ENCODE data around the gene BIN1. TPM values are rescaled to one million over a fixed set of nuclear protein-coding genes. Genes with fewer than 3 reads are reported as not detected.

BIN1 gene
- polyA plus RNA-seq, 1 donor (not counting 4 experiments of a cell fraction or from before 2014, with no cell fraction given), result 5.4 TPM

GRCh38 chr2:127146071-127146725 is 39.2 kb upstream of the BIN1 start:
- FAIRE-seq (no peak), DNase-seq (ENCODE audit: low read depth, low spot score) (no peak)
- no peak overlapping the region for H2AFZ ChIP-seq (ENCODE audit: control insufficient read depth, low read length)
- H3K4me3 ChIP-seq (ENCODE audit: control insufficient read depth in 2 of 3, extremely low read depth in 1 of 3, insufficient read depth in 2 of 3, low read depth in 1 of 3, low read length in 3 of 3), result no peak overlapping the region
- H3K9me1 ChIP-seq (ENCODE audit: control insufficient read depth, extremely low read depth, insufficient read depth, low read length), result no peaks in the 10 kb centered on the region
- H3K4me1 ChIP-seq (ENCODE audit: control insufficient read depth, extremely low read depth, insufficient read depth, low read length), result peaks cover 32% of the 10 kb centered on the region
- H3K36me3 ChIP-seq (ENCODE audit: control insufficient read depth in 2 of 2, extremely low read depth in 1 of 2, insufficient read depth in 2 of 2, low read length in 2 of 2), result no peaks in the 10 kb centered on the region
- H3K4me2 ChIP-seq (ENCODE audit: control insufficient read depth, extremely low read depth, insufficient read depth, low read depth, low read length), result no peak overlapping the region
- H3K27me3 ChIP-seq (ENCODE audit: control insufficient read depth, extremely low read depth, insufficient read depth, low read length), result no peaks in the 10 kb centered on the region
- no peak overlapping the region for H3K27ac ChIP-seq (ENCODE audit: control insufficient read depth, insufficient read depth, low read length)
- H3K9me3 ChIP-seq (ENCODE audit: control insufficient read depth, low read depth, low read length), result no peaks in the 10 kb centered on the region
- dilution Hi-C loops (cut with MboI; ENCODE audit: extremely low pct_ligation_motif_present, low sequenced_read_pairs), result no loop called here
- no peaks in the 10 kb centered on the region for H4K20me1 ChIP-seq (ENCODE audit: control insufficient read depth, extremely low read depth, insufficient read depth, low read length)
- no peak for TF ChIP-seq EZH2 (IDR thresholded peaks at IDR 0.05; ENCODE audit: low read length)
- TF ChIP-seq CTCF (optimal IDR thresholded peaks at IDR 0.05 in 1 of 3, IDR thresholded peaks at IDR 0.05 in 1 of 3, conservative IDR thresholded peaks at IDR 0.05 in 1 of 3; ENCODE audit: extremely low read depth in 1 of 3, insufficient read depth in 2 of 3, low read length in 3 of 3), result no peak
- H3K9ac ChIP-seq (ENCODE audit: control insufficient read depth, extremely low read depth, insufficient read depth, low read length), result no peak overlapping the region
- no peaks in the 10 kb centered on the region for H3K79me2 ChIP-seq (ENCODE audit: control insufficient read depth, insufficient read depth, low read length)

GRCh38 chr2:127145280-127145895 is 38.4 kb upstream of the BIN1 start:
- H3K79me2 ChIP-seq (ENCODE audit: control insufficient read depth, insufficient read depth, low read length), result no peaks in the 10 kb centered on the region
- no peak for DNase-seq (ENCODE audit: low read depth, low spot score)
- H3K9me3 ChIP-seq (ENCODE audit: control insufficient read depth, low read depth, low read length), result no peaks in the 10 kb centered on the region
- no peaks in the 10 kb centered on the region for H3K27me3 ChIP-seq (ENCODE audit: control insufficient read depth, extremely low read depth, insufficient read depth, low read length)
- H3K4me2 ChIP-seq (ENCODE audit: control insufficient read depth, extremely low read depth, insufficient read depth, low read depth, low read length), result no peak overlapping the region
- H3K4me1 ChIP-seq (ENCODE audit: control insufficient read depth, extremely low read depth, insufficient read depth, low read length), result peaks cover 32% of the 10 kb centered on the region
- no peaks in the 10 kb centered on the region for H4K20me1 ChIP-seq (ENCODE audit: control insufficient read depth, extremely low read depth, insufficient read depth, low read length)
- H2AFZ ChIP-seq (ENCODE audit: control insufficient read depth, low read length), result no peak overlapping the region
- no peaks in the 10 kb centered on the region for H3K36me3 ChIP-seq (ENCODE audit: control insufficient read depth in 2 of 2, extremely low read depth in 1 of 2, insufficient read depth in 2 of 2, low read length in 2 of 2)
- H3K9me1 ChIP-seq (ENCODE audit: control insufficient read depth, extremely low read depth, insufficient read depth, low read length), result no peaks in the 10 kb centered on the region
- no peak overlapping the region for H3K27ac ChIP-seq (ENCODE audit: control insufficient read depth, insufficient read depth, low read length)
- dilution Hi-C loops (cut with MboI; ENCODE audit: extremely low pct_ligation_motif_present, low sequenced_read_pairs), result no loop called here
- no peak overlapping the region for H3K4me3 ChIP-seq (ENCODE audit: control insufficient read depth in 2 of 3, extremely low read depth in 1 of 3, insufficient read depth in 2 of 3, low read depth in 1 of 3, low read length in 3 of 3)
- peak; percentile 66 for FAIRE-seq
- TF ChIP-seq EZH2 (IDR thresholded peaks at IDR 0.05; ENCODE audit: low read length) (no peak), CTCF (optimal IDR thresholded peaks at IDR 0.05 in 1 of 3, IDR thresholded peaks at IDR 0.05 in 1 of 3, conservative IDR thresholded peaks at IDR 0.05 in 1 of 3; ENCODE audit: extremely low read depth in 1 of 3, insufficient read depth in 2 of 3, low read length in 3 of 3) (no peak)
- H3K9ac ChIP-seq (ENCODE audit: control insufficient read depth, extremely low read depth, insufficient read depth, low read length), result no peak overlapping the region
